ENCODE data around the gene OR2T34.
"Not testable (repeated sequence)": the region's sequence is repeated elsewhere in the genome, so short reads cannot be mapped to it uniquely, and the experiment has no call there.

Gene OR2T34

GRCh38 chr1:248574657-248575056, at the start of gene OR2T34:
Gene OR2T34, minus strand, starts transcription at chr1:248574757. Its CDS starts 0 bp downstream, at chr1:248574757.
- not testable (repeated sequence) for DNase-seq (ENCODE audit: low read depth)

GRCh38 chr1:248622570-248623001, 48.0 kb upstream of the OR2T34 start:
- DNase-seq (ENCODE audit: low read depth): no peak

- no peak for DNase-seq (ENCODE audit: low read depth)
Measured at GRCh38 chr1:248621770-248622169, 47.2 kb upstream of the OR2T34 start.

- DNase-seq (ENCODE audit: low read depth): peak; percentile 0
Measured at GRCh38 chr1:248618878-248619277, 44.3 kb upstream of the OR2T34 start.

- no peak for DNase-seq (ENCODE audit: low read depth)
Measured at GRCh38 chr1:248618119-248618518, 43.6 kb upstream of the OR2T34 start.

- DNase-seq (ENCODE audit: low read depth): no peak
Measured at GRCh38 chr1:248613742-248614141, 39.2 kb upstream of the OR2T34 start.

GRCh38 chr1:248611883-248612414, 37.4 kb upstream of the OR2T34 start:
- no peak for DNase-seq (ENCODE audit: low read depth)

GRCh38 chr1:248610301-248610700, 35.7 kb upstream of the OR2T34 start:
- DNase-seq (ENCODE audit: low read depth): no peak

GRCh38 chr1:248599396-248599795, 24.8 kb upstream of the OR2T34 start:
- DNase-seq (ENCODE audit: low read depth): no peak

GRCh38 chr1:248597589-248597988, 23.0 kb upstream of the OR2T34 start, which contains the start of gene OR2T10:
Gene OR2T10, minus strand, starts transcription at chr1:248597700. Its CDS starts 3,932 bp downstream, at chr1:248593768.
- DNase-seq (ENCODE audit: low read depth): no peak

- DNase-seq (ENCODE audit: low read depth): no peak
Measured at GRCh38 chr1:248596615-248597014, 22.1 kb upstream of the OR2T34 start.

GRCh38 chr1:248593226-248593625, 18.7 kb upstream of the OR2T34 start:
- DNase-seq (ENCODE audit: low read depth): no peak

- DNase-seq (ENCODE audit: low read depth): no peak
Measured at GRCh38 chr1:248592655-248593054, 18.1 kb upstream of the OR2T34 start.

- no peak for DNase-seq (ENCODE audit: low read depth)
Measured at GRCh38 chr1:248590055-248590454, 15.5 kb upstream of the OR2T34 start.

GRCh38 chr1:248589334-248589733, 14.8 kb upstream of the OR2T34 start:
- no peak for DNase-seq (ENCODE audit: low read depth)

- no peak for DNase-seq (ENCODE audit: low read depth)
Measured at GRCh38 chr1:248585266-248585665, 10.7 kb upstream of the OR2T34 start.

GRCh38 chr1:248576260-248576980, 1.9 kb upstream of the OR2T34 start:
- DNase-seq (ENCODE audit: low read depth): no peak

- not testable (repeated sequence) for DNase-seq (ENCODE audit: low read depth)
Measured at GRCh38 chr1:248573856-248574255, 701 bp downstream of the OR2T34 start.

GRCh38 chr1:248572049-248572448, 2.5 kb downstream of the OR2T34 start:
- not testable (repeated sequence) for DNase-seq (ENCODE audit: low read depth)

GRCh38 chr1:248570811-248571210, 3.7 kb downstream of the OR2T34 start:
- not testable (repeated sequence) for DNase-seq (ENCODE audit: low read depth)

GRCh38 chr1:248569049-248569448, 5.5 kb downstream of the OR2T34 start:
- DNase-seq (ENCODE audit: low read depth): not testable (repeated sequence)

GRCh38 chr1:248565530-248566373, 8.8 kb downstream of the OR2T34 start:
- not testable (repeated sequence) for DNase-seq (ENCODE audit: low read depth)

- not testable (repeated sequence) for DNase-seq (ENCODE audit: low read depth)
Measured at GRCh38 chr1:248562672-248563071, 11.9 kb downstream of the OR2T34 start, which contains the start of gene OR2T29. Gene OR2T29, minus strand, starts transcription at chr1:248562772. Its CDS starts 3,281 bp downstream, at chr1:248559491.

Measured in T-helper 22 cell (primary cell).